Psoas muscle (tissue), 8 donors: Measurements from ENCODE around the gene SNX8. TPM values are rescaled to one million over a fixed set of nuclear protein-coding genes. Genes with fewer than 3 reads are reported as not detected.

Experiments used
- ATAC-seq, 4 donors: fragments of 200-7000 bp; cut with Tn5 transposase; one replicate each; pipeline ENCODE4 v1.9.1; 2020; ENCODE audit warnings: moderate library complexity in 3 of 4, mild to moderate bottlenecking in 2 of 4
- DNase-seq, 2 donors: peaks; one replicate each; pipeline ENCODE4 v3.0.0-alpha.2; 2020
- H3K27ac ChIP-seq: fragments of 200-600 bp; one replicate; pipeline ENCODE4 v1.8.0; 2022
- H3K27me3 ChIP-seq, 3 donors: fragments of 200-600 bp in 1 of 3; one replicate each; pipeline versions ENCODE4 v1.6.1 to v1.8.0; 2013 to 2022; ENCODE audit warnings: low read length in 2 of 3, mild to moderate bottlenecking in 2 of 3, moderate library complexity in 1 of 3; ENCODE audit not compliant: insufficient read depth in 3 of 3
- H3K36me3 ChIP-seq, 2 donors: fragments of 200-600 bp in 1 of 2; one replicate each; pipeline versions ENCODE4 v1.6.1 to v1.8.0; 2013 to 2022; ENCODE audit warnings: low read depth in 1 of 2, mild to moderate bottlenecking in 1 of 2, moderate library complexity in 1 of 2; ENCODE audit not compliant: insufficient read depth in 1 of 2
- H3K4me1 ChIP-seq: fragments of 200-600 bp; one replicate; pipeline ENCODE4 v1.8.0; 2022
- H3K4me3 ChIP-seq: fragments of 200-600 bp; one replicate; pipeline ENCODE4 v1.8.0; 2022; ENCODE audit warnings: mild to moderate bottlenecking
- H3K9me3 ChIP-seq: fragments of 200-600 bp; one replicate; pipeline ENCODE4 v1.8.0; 2022
- WGBS, 3 donors: extraction: QIAGEN DNeasy Blood & Tissue Kit; methylation state at CpG; one replicate each; pipeline versions ENCODE4 v1.1.6 to v1.1.7; 2013; 5-methylcytosine and 5-hydroxymethylcytosine counted together
- intact Hi-C, 2 donors: fragments of 100-400 bp; cut with DNase I; formaldehyde crosslinking; loops; one replicate each; pipeline versions ENCODE4 v1.11.0 to v1.14.2; 2022
- polyA plus RNA-seq, 3 donors: library from polyadenylated mRNA; stranded (reverse); fragments of 200-250 nt; gene quantifications; one replicate each; pipeline ENCODE4 v1.2.3, GENCODE V29; 2013
- total RNA-seq, 4 donors: library from RNA; stranded (reverse); fragmentation: NEBNext Ultra II Directional in 2 of 4; extraction: Animal tissue kit (Norgen Biotek cat#: 25700) in 2 of 4; gene quantifications; one replicate each; pipeline versions ENCODE4 v1.2.1 to v1.2.4, GENCODE V29; 2021 to 2023
- TF ChIP-seq, protein P1 (sequence below): fragments of 200-600 bp; IDR thresholded peaks from one replicate; pipeline ENCODE4 v1.8.0; 2022; ENCODE audit warnings: antibody characterized with exemption
- donor health status: healthy with polysubstance abuse.
- donor health status: DM: no; HTN: no; CAD: no; lungs with moderate emphysema.
- donor health status: Bipolar disorder and iron deficiency.
- donor health status: healthy.
- donor health status: DM: yes; HTN: yes; CAD: no.
- donor health status: DM: no; HTN: no; CAD: no.
- donor health status: DM: no; HTN: no; CAD: no.
- donor health status: DM: yes; HTN: yes; CAD: no.

SNX8 gene
- total and polyA plus RNA-seq, 7 donors = 8.4 to 25.1 (median 14.3) TPM

DNA sequence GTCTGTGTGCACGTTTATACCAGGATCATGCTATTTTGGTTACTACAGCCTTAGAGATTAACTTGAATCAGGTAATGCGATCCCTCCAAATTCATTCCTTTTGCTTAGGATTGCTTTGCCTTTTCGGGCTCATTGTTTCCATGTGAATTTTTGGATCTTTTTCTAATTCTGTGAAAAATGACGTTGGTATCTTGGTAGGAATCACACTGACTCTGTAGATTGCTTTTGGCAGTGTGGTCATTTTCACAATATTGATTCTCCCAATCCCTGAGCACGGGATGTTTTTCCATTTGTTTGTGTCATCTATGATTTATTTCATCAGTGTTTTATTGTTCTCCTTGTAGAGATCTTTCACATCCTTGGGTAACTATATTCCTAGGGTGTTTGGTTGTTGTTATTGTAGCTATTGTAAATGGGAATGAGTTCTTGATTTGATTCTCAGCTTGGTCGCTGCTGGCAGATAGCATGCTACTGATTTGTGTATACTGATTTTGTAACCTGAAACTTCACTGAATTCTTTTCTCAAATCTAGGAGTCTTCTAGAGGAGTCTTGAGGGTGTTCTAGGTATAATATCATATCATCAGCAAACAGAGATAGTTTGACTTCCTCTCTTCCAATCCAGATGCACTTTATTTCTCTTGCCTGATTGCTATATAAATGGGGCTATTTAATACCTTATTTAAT is 18.2 kb downstream of the SNX8 start:
- H3K9me3 ChIP-seq = no peaks in the 10 kb centered on the region
- no peaks in the 10 kb centered on the region for H3K36me3 ChIP-seq
- no peaks in the 10 kb centered on the region for H3K27me3 ChIP-seq
- WGBS, 3 donors = 53 to 64% (median 58%) methylated on average over 6 of the region's 6 CpGs
- H3K4me3 ChIP-seq = no peak overlapping the region
- ATAC-seq = no peak
- no peak for DNase-seq
- H3K4me1 ChIP-seq = no peaks in the 10 kb centered on the region
- intact Hi-C loops = no loop called here
- H3K27ac ChIP-seq = no peak overlapping the region
- TF ChIP-seq, protein P1, sequence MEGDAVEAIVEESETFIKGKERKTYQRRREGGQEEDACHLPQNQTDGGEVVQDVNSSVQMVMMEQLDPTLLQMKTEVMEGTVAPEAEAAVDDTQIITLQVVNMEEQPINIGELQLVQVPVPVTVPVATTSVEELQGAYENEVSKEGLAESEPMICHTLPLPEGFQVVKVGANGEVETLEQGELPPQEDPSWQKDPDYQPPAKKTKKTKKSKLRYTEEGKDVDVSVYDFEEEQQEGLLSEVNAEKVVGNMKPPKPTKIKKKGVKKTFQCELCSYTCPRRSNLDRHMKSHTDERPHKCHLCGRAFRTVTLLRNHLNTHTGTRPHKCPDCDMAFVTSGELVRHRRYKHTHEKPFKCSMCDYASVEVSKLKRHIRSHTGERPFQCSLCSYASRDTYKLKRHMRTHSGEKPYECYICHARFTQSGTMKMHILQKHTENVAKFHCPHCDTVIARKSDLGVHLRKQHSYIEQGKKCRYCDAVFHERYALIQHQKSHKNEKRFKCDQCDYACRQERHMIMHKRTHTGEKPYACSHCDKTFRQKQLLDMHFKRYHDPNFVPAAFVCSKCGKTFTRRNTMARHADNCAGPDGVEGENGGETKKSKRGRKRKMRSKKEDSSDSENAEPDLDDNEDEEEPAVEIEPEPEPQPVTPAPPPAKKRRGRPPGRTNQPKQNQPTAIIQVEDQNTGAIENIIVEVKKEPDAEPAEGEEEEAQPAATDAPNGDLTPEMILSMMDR = no peak

DNA sequence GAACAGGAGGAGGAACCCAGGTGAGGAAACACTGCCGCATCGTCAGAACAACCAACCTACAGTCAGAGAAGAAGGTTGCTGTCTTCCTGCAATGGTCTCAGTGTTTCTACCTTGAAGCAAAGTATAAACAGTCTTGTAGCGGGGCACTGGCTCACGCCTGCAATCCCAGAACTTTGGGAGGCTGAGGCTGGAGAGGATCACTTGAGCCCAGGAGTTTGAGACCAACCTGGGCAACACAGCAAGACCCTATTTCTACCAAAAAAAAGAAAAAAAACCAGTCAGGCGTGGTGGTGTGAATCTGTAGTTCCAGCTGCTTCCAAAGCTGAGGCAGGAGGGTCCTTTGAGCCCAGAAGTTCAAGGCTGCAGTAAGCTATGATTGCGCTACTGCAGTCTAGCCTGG is 23.4 kb downstream of the SNX8 start:
- Histone ChIP-seq H3K4me1 (no peaks in the 10 kb centered on the region), H3K27me3 (no peaks in the 10 kb centered on the region), H3K9me3 (no peaks in the 10 kb centered on the region), H3K4me3 (no peak overlapping the region), H3K27ac (no peak overlapping the region), H3K36me3 (no peaks in the 10 kb centered on the region)
- intact Hi-C loops = no loop called here
- TF ChIP-seq, protein P1 = no peak
- DNase-seq (no peak), ATAC-seq (no peak)
- 93 to 96% (median 94%) methylated on average over 6 of the region's 6 CpGs for WGBS, 3 donors

DNA sequence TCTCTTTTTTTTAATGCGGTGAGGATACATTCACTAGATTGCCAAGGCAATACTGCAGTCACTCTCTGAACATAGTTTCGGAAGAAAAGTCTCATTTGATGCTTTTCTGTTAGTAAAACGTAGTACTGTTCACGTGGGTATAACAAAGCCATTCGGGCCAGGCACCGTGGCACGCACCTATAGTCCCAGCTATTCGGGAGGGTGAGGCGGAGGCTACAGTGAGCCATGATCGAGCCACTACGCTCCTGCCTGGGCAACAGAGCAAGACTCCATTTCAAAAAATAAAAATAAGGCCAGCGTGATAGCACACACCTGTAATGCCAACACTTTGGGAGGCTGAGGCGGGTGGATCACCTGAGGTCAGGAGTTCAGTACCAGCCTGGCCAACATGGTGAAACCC is 24.6 kb downstream of the SNX8 start:
- Histone ChIP-seq H3K9me3 (no peaks in the 10 kb centered on the region), H3K27ac (no peak overlapping the region), H3K36me3 (no peaks in the 10 kb centered on the region), H3K27me3 (no peaks in the 10 kb centered on the region), H3K4me3 (no peak overlapping the region), H3K4me1 (no peaks in the 10 kb centered on the region)
- TF ChIP-seq, protein P1 = no peak
- DNase-seq = no peak
- ATAC-seq = no peak
- WGBS, 3 donors = 69 to 77% (median 71%) methylated on average over 13 of the region's 13 CpGs
- intact Hi-C loops = no loop called here

DNA sequence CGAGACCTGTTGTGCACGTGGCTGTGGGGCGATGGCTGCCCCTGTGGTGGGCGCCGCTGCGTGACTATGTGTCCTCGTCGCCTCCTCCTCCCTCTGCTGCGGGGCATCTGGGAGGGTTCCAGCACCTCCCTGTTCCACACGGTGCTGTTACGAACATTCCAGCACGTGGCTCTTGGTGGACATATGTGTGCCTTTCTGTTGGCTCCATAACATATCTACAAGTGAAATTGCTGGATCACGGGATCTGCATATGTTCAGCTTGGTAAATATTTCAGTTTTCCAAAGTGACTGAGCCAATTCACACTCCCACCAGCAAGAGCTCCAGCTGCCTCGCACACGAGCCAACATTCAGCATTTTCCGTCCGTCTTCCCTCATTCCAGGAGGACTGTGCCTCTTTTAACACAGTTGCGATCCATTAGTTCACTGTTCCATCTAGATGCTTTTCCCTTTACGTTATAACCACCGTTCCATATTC is 25.1 kb downstream of the SNX8 start:
- intact Hi-C loops = no loop called here
- Histone ChIP-seq H3K4me3 (no peak overlapping the region), H3K36me3 (no peaks in the 10 kb centered on the region), H3K4me1 (no peaks in the 10 kb centered on the region), H3K27me3 (no peaks in the 10 kb centered on the region), H3K9me3 (no peaks in the 10 kb centered on the region), H3K27ac (no peak overlapping the region)
- ATAC-seq = no peak
- TF ChIP-seq, protein P1 = no peak
- 38 to 51% (median 43%) methylated on average over 20 of the region's 20 CpGs for WGBS, 3 donors
- DNase-seq = no peak

DNA sequence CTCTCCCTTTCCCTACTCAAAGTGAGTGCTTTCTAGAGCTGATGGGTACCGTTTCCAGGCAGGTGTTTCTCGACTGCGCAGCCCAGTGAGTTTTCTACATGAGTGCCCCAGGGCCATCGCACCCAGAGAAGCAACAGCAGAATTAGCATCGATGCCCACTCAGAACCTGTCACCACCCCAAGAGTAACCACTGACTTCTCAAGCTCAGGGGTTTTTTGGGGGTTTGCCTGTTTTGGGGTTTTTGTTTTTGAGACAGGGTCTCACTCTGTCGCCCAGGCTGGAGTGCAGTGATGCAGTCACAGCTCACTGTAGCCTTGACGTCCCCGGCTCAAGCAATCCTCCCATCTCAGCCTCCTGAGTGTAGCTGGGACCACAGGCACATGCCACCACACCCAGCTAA is 25.7 kb downstream of the SNX8 start:
- Histone ChIP-seq H3K27me3 (no peaks in the 10 kb centered on the region), H3K4me1 (no peaks in the 10 kb centered on the region), H3K36me3 (no peaks in the 10 kb centered on the region), H3K4me3 (no peak overlapping the region), H3K27ac (no peak overlapping the region), H3K9me3 (no peaks in the 10 kb centered on the region)
- intact Hi-C loops = no loop called here
- 82 to 87% (median 86%) methylated on average over 8 of the region's 8 CpGs for WGBS, 3 donors
- no peak for ATAC-seq
- no peak for DNase-seq
- TF ChIP-seq, protein P1 = no peak
